Endothelial cell of hepatic sinusoid (primary cell): ENCODE results near the gene FBXW12.
"Not testable (repeated sequence)": the region's sequence is repeated elsewhere in the genome, so short reads cannot be mapped to it uniquely, and the experiment has no call there.

Source experiments
- in situ Hi-C: cut with HindIII; loops from 2 replicates; pipeline ENCODE4 v1.10.0; 2017; ENCODE audit warnings: low sequenced_read_pairs

FBXW12 gene

DNA sequence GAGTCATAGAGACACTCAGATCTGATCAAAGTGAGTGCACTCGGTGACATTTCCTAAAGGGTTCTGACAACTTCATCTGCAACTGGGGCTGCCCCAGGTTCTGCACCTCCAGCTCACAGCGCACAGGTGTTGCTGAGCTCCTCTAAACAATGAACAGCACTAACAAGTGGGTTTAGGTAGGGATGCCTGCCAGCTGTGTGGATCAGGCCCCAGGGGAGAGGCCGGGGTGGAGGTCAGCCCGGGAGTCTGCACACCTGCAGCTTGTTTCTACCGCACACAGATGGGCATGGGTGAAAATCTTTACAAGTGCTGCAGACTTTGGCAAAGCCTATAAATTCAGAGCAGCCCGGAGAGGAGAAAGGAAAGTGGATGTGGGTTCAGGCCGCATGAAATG, 355 bp downstream of the FBXW12 start:
- in situ Hi-C loops, result no loop called here

DNA sequence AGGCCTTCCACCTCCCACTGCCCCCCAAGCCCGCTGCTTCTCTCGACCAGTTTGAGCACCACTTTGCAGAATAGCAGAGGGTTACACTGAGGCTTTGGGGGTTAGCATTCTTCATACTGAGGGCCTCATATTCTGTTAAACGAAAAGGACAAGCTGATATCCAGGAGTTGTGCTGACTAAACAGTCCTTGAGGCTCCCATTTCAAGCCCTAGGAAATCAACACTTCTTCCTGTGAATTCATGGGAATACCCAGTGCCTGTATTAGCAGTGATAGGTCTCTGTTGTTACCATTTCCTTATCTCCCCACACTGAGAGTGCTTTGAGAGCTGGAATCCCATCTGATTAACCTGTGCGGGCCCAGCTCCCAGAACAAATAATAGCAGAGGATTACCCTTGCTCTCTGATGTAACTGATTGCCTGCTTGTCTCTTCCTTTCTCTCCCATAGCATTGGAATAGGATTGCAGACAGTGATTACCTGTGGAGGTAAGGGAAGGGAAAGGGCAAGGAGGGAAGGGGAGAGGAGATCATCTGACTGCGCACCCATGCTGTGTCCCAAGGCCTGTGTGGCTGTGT, 930 bp downstream of the FBXW12 start:
- in situ Hi-C loops, result no loop called here

DNA sequence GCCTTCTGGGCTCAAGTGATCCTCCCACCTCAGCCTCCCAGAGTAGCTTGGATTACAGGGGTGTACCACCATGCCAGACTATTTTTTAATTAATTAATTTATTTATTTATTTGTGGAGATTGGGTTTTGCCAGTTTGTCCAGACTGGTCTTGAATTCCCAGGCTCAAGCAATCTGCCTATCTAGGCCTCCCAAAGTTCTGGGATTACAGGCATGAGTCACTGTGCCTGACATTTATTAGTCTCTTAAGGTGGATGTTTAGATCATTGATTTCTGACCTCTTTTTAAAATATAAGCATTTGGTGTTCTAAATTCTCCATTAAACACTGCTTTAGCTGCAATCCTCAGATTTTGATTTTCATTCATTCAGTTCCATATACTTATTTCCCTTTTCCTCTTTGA, 15.6 kb downstream of the FBXW12 start:
- in situ Hi-C loops, result loop anchor here (10.0 kb wide), 1 partner anchor 63 kb away; no protein-coding TSS in a partner anchor

DNA sequence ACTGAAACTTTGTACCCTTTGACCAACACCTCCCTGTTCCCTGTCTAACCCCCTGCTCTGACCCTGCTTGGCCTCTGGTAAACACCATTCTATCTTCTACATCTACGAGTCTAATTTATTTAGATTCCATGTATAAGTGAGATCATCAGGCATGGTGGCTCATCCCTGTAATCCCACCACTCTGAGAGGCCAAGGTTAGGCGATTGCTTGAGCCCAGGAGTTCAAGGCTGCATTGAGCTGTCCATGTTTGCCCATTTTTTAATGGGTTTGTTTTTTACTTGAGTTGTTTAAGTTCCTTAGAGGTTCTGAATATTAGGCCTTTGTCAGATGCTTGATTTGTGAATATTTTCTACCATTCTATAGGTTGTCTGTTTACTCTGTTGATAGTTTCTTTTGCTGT, 16.9 kb downstream of the FBXW12 start:
- in situ Hi-C loops, result loop anchor here (10.0 kb wide), 1 partner anchor 64 kb away; no protein-coding TSS in a partner anchor

DNA sequence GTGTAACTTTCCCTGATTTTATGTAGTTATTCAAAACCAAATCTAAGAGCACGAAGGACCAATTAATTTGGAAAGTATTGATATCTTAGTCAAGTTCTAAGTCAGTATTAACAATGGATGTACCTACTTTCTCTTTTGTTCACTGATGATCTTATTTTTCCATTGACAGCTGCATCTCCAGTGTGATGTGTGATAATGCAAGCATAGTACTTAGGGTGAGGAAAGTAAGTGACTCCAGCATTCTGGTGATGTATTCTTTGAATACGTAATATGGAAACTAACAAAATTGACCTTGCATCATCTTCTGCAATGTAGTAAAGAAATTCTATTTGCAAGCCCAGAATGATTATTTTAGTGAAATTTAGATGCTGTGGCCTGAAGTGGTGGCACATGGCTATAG, 22.4 kb downstream of the FBXW12 start:
- in situ Hi-C loops, result no loop called here

DNA sequence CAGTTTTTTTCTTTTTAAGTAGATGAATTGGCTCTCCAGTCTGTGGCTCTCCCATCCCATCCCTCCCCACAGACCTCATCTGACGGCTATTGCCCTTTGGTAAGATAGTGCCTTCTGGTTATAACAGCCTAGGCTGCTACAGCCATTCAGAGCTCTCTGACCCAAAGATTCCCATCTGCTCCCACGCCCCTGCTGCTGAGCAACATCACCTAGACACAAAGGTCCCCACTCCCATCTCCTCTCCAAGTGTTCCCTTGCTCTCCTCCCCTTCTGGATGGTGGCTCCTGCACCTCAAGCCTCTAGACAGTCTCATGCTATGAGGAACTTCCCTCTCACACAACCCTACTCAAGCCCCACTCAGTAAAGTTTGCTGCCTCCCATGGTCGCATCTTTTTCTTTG, 23.7 kb downstream of the FBXW12 start:
- in situ Hi-C loops, result loop anchor here (5.0 kb wide), 1 partner anchor 52 kb away; the partner anchor contains the start of gene ATRIP

DNA sequence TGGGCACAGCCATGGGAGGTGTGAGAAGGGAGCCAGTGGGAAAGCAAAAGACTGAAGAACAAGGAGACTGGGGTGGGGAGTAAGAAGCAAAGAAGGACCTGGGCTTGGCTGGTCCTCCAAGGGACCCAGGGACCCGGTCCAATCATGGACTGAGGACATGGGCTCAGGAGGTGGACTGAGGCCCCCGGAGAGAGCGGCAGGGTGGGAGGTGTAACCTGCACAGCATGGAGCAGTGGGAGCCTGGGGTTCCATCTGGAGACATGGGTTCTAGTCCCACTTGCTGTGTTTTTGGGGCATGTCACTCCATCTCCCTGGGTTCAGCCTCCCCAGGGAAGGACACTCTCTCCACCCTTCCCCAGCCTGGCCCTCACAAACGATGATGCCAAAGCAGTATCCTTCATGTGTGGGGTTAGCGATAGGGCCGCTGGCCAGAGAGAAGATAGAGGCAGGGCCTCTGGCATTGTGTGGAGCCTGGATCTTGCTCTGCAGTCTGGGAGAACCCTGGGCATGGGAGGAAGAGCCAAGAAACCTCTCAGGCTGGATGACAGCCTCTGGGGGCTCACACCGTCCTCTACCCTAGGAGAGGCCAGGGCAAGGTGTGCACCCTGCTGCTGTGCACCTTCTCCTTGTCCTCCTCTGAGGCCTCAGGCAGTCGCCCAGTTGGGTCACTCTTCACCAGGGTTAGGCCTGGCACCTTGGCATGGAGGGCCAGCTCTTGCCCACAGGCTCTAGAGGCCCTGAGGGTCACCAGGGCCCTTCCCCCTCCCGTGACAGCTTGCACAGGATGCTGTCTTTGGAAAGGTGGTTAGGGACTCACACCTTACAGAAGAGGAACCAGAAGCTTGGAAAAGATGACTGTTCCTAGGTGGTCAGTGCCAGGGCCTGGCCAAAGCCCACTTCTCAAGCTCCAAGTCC, 26.0 kb downstream of the FBXW12 start:
- in situ Hi-C loops, result loop anchor here (5.0 kb wide), 1 partner anchor 49 kb away; the partner anchor contains the start of gene ATRIP

DNA sequence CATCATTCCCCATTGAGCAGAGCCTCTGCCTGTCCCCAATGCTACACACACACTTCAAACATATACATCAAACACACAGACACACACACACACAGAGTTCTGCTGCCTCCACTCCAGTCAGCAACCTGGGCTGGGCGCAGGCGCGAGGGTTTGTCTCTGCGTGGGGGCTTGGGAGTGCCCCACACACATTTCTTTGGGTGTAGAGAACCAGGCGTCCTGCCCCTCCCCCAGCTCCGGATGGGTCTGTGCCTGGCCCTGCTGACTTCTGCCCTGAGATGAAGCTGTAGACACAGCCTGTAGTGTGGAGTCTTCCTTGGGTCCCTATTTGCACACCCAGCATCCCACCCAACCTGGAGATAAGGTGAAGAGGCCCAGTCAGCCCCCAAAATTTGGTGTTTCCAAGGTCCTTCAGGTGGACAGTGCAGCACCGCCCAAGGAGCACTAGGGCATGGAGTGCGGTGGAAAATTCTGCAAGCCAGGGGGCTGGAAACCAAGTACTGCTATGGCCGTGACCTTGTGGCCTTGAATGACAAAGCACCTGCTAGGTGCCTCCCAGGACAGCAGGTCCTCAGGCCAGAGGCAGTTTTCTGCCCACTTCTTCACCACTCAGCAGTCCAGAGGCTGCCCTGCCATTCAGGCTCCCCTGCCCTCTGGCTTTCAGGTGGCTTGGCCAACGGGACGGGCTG, 26.8 kb downstream of the FBXW12 start:
- in situ Hi-C loops, result loop anchor here (5.0 kb wide), 1 partner anchor 48 kb away; the partner anchor contains the start of gene ATRIP

DNA sequence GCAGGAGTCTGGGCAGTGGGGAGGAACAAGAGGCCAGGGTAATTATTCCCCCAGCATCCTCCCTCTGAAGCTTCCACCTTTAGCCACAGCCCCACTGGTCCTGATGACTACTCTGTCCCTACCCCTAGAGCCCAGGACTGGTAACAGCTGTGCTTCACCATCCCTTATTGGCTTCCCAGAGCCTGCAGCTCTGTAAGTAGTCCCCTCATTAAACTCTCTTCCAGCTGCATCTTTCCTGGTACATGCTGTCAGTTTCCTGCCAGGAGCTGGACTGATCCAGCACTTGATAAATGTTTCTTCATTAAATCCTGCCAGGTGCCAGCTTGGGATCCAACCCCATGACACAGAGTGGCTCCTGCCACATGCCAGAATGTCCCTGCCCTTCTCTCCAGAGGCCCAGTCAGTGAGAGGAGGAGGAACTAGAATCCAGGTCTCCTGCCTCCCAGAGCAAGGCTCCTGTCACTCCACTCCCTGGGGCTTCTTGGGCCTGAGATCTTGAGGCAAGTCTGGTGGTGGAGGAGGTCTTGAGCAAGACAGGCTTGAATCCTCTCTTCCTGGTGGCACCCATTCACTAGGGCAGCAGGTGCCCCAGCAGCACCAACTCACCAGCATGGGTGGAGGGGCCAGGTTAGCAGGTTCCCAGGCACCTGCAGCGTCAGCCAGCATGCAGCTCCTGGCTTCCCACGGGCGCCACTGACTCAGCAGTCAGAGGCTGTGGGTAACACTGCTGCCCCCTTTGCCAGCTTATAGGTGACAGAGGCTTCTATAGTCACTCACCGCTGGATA, 27.6 kb downstream of the FBXW12 start:
- in situ Hi-C loops, result loop anchor here (5.0 kb wide), 1 partner anchor 48 kb away; the partner anchor contains the start of gene ATRIP

DNA sequence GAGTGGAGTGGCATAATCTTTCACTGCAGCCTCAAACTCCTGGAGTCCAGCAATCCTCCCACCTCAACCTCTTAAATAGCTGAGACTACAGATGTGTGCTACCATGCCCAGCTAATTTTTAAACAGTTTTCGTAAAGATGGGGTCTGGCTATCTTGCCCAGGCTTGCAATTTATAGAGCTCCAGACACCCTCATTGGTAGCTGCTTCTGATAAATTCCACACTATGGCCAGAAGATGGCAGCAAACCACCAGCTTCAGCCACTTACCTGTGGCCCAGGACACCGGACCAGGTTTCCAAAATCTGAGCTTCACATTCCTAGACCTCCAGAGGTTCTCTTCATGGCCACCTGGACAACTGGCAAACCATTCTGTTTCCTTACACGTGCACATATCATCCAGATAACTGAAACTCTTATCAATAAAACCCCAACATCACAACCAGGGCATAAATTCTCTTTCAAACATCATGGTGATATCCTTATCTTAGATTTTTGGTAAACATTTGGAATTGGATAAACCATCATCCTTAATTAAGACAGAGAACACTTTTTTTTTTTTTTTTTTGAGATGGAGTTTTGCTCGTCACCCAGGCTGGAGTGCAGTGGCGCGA, 28.9 kb downstream of the FBXW12 start:
- in situ Hi-C loops, result no loop called here

DNA sequence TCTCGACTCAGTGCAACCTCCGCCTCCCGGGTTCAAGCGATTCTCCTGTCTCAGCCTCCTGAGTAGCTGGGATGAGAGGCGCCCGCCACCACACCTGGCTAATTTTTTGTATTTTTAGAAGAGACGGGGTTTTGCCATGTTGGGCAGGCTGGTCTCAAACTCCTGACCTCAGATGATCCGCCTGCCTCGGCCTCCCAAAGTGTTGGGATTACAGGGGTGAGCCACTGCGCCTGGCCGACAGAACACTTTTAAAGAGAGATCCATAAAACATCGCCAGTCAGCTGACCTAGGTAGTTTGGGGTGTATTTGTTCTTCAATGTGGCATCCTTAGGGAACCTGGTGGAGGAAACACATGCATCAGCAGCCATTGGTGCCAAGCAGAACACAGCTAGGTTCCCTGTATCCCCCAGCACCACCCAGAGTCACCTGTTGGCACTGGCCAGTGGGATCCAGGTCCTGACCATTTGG, 29.4 kb downstream of the FBXW12 start:
- in situ Hi-C loops, result not testable (repeated sequence)

DNA sequence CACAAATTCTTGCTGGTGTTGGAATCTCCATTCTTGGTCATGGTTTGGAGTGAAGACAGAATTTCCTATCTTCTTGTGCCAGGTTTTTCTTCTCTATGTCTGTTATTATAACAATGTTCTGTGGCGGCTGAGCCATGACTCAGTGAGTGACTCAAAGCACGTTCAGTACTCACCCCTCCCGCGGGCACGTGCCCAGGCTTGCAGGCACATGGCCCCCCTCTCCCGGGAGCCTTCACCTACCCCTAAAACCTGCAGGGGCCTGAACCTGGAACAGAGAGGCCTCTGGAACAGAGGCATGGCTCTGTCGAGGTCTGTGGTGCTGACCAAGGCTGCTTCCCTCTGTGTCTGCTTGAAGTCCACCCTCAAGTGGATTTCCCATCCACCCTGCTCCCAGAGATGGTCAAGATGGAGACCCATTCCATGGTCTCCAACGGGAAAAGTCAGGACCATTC, 30.3 kb downstream of the FBXW12 start:
- in situ Hi-C loops, result no loop called here

DNA sequence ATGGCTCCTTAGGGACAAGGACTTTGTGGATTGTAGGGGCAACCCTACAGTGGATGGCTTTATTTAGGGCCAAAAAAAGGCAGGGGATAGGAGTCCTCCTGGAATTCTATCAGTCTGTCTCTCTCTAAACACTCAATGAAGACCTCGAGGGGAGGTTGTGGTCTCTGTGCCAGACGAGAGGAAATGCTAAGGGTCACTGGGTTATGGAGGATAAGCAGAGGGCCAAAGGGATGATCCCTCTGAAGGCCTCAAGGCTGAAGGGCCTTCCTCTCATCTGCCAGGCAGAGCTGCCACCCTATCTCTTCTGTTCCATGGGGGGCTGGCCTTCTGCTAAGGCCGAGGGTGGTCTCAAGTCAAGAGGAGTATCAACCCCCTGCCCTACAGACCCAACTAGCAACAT, 30.9 kb downstream of the FBXW12 start:
- in situ Hi-C loops, result no loop called here

DNA sequence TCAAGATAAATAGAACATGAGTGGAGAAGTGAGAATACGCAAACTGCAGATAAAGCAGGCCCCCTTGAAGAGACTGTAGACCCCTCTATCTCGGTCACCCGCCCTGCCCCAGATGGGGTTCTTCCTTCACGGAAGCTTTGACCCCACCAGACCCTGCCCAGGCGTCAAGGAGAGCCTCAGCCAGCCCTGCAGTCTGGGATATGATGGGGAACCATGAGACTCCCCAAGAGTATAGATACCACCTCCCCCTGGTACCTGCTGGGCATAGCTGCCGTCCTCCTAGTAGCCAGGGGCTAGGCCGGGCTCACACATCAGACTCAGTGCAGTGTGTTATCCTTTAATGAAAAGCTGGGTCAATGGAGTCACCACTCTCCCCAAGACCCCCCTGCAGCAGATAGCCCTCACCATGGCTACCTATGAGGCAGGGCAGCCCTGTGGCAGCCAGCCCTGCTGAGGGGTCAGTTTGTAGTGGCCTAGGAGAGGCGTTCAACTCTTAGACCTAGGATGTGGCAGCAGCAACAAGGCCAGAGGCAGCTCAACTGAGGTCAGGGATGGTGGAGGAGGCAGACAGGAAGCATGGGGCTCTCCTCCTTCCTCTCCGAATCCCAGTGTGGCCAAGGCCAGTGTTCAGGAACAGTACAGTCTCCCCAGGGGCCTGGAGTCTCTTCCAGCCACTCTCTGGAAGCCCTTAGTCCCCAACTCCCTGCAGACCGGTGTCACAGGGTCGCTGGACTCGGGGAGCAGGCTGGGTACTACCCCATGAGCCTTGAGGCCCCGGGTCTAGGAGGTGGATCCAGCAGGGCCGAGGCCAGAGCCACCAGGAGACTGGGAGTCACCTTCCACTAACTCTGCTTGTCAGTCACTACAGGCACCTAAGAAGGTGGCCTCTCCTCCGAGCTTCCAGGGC, 31.8 kb downstream of the FBXW12 start:
- in situ Hi-C loops, result no loop called here

DNA sequence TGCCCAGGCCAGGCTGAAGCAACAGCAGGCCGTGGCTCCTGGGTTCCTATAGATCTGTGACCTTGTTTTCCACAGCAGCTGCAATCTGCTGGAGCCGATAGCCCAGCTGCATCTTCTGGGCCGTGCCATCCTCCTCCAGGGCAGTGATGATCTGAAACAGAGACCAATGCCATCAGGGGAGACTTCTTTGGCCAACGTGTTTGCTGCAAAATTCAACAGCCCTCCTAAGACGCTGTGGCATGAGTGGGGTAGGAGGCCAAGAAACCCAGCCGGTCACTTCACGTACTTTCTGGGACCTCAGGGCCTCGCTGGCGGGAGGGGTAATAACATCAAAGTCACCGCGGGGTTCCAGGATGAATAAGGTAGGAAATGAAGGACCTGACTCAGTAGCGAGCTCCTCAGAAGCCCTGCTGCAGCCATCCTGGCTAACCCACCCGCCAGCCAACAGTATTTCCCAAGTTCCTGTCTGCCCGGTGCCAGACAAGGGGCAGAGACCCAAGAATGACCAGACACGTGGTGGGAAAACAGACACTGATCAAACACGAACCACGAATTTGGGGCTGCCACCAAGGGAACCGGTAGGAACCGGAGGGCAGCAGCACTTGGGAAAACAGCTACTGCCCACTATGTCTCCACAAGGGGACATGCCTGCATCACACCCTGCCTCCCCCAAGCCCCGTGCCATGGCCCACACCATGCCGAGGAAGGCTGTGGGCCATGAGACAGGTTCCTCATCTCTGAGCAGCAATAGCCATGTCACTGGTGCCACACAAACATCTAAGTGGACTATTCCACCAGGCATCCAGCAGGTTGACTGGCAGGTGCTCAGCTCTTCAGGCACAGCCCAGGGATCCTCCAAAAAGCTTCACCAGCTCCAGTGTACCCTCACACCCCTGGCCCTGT, 32.7 kb downstream of the FBXW12 start:
- in situ Hi-C loops, result no loop called here

DNA sequence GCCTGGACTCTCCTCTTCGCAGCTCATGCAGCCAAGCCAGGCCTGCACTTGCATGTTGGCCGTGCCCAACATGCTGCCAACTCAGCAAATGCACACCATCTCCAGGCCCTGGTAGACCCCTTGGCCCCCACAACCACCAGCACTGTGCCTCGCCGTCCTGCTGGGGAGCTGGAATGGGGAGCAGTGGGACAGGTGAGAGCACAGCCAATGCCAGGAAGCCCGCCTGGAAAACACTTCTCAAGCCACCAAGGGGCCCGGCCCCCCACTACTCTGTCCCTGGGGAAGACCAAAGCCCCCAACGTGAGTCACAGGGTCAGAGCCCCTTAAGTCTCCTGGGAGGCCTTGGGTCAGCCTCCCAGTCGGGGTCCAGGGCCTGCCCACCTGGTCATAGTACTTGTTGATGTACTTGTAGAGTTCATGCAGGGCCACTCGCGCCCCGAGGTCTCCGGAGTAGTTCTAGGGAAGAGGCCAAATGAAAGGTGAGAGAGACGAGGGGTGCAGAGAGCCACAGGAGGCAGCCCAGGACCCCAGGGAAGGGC, 33.4 kb downstream of the FBXW12 start:
- in situ Hi-C loops, result no loop called here

DNA sequence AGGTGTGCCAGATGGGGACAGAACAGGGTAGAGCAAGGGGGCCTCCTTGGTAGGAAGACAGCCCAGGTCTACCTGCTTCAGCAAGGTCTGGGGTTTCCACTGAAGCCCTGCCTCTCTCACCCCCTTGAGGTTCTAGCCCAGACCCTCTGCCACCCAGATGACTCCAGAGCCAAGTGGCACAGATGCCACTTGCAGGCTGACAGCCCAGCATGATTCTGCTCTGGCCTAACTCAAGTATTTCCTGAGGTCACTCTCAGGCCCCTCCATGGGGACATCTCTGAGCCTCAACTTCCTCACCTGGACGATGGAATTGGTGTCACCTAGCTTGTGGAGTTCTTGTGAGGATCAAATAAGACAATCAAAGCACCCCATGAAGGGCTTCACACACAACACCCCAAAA, 34.0 kb downstream of the FBXW12 start:
- in situ Hi-C loops, result no loop called here
